Occipital lobe (tissue), 2 donors: ENCODE results near the gene SH3PXD2A. TPM values are rescaled to one million over a fixed set of nuclear protein-coding genes. Genes with fewer than 3 reads are reported as not detected.
"Not testable (repeated sequence)": the region's sequence is repeated elsewhere in the genome, so short reads cannot be mapped to it uniquely, and the experiment has no call there.

ENCODE experiments used
- DNase-seq: peaks from one replicate; lab custom pipeline; 2025; lab: John Stamatoyannopoulos, UW
- total RNA-seq: library from RNA; depleted of rRNA; stranded (reverse); fragments of >200 nt; gene quantifications from one replicate; pipeline ENCODE4 v1.2.3, GENCODE V29; 2014

The SH3PXD2A gene
- total RNA-seq, 1 donor from 2014 or later = 8.7 TPM

DNA sequence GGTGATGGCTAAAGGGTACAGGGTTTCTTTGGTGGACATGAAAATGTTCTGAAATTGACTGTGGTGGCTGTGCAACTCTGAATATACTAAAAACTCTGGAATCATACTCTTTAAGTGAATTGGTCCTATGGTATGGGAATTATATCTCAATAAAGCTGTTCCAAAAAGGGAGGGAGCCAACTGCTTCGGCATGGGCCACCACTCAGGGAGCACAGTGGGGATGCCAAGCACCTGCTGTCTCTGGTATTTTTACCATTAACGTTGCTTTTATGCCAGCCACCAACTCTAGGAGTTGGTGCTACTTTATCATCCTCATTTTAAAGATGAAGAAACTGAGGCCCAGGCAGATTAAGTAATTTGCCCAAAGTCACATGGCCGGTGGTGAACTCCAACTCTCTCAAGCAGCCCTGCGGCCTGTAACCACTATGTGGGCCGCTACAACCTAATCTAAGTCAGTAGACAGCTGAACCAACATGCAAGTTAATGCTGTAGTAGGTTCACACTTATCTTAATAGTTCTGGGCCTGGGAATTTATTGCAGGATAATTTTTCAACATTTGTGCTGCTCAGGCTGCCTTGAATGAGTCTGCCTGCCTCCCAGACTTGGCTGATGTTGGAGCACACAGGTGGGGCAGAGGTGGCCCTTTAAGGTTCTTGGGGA lies 20.8 kb downstream of the SH3PXD2A start:
- no peak for DNase-seq

DNA sequence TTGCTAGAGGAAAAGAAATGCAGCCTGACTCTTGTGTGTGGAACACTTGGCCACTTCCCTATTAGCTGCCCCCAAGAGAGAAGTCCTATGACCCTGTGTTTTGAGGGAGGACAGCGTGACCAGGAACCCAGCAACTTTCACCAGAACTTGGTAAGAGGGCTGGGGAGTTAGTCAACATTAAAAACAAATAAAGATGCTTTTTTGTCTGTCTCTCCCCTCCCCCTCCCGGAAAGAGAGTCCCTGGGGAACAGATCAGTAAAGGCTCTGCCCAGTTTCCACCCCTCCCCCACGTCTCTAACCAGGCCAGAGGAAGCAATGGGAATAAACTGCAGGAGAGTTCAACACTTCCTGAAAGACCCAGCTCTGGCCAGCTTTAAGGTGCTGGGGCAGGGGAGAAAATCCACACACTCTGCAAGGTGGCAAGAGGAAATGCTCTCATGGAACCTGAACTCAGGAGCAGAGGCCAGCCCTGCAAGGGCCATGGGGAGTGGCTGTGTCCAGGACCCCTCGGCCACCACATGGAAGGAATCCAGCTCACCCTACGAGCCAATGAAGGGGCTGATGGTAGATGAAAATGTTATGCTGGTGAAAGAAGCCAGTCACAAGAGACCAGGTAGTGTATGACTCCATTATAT lies 21.5 kb downstream of the SH3PXD2A start:
- DNase-seq = no peak

DNA sequence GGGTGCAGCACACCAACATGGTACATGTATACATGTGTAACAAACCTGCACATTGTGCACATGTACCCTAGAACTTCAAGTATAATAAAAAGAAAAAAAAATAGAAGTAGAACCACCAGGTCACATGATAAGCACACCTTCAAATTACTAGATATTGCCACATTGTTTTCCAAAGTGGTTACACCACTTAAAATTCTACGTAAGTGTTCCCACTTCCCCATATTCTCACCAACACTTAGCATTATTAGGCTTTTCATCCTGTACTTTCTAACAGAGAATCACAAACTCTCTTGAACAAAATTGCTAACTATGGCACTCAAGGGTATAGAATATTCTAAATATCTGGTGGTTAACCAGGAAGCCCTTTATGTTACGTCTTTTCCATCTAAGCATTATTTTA lies 22.6 kb downstream of the SH3PXD2A start:
- no peak for DNase-seq

DNA sequence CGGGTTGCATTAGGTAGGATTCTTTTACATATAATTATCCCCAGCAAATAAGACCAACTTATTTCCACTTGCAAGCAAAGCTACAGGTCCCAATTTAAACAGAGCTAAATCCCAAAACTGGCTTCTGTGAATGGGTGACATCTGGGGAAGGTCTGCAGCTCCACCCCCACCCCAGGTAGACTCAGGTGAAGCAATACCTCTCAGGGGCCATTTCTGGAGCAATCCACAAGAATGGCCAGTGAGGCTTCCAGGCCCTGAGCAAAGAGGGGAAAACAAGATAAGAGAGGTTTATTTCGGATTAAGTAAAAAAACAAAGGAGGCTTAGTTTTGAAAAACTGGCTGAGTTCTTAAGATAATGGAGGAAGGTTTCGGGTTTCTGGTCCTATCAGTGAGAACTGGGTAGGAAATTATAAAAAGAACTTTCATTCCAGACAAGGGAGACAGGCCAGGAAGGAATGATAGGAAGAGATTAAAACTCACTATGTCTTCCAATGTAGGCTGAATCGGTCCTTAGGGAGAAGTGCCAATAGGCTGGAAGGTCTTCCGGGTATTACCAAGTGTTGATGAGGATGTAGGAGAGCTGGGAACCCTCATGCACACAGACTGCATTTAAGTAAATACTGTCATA lies 25.4 kb downstream of the SH3PXD2A start:
- no peak for DNase-seq

DNA sequence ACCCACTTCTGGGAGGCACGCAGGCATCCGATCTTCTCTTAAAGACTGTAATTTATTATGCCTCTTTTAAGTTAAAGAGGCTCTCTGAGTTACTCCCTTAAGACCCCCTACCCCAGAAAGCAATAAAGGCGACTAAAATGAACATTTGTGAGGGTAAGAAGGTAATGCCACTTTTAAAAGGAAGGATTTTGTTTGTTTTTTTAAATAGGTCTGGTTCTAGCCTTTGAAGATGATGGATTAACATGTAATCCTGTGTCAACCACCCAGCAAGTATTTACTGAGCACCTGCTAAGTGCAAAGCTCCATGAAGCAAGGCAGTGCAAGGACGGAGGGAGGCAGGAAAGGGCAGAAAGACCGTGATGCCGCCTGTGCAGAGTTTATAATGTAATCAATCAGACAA lies 26.1 kb downstream of the SH3PXD2A start:
- DNase-seq = no peak

DNA sequence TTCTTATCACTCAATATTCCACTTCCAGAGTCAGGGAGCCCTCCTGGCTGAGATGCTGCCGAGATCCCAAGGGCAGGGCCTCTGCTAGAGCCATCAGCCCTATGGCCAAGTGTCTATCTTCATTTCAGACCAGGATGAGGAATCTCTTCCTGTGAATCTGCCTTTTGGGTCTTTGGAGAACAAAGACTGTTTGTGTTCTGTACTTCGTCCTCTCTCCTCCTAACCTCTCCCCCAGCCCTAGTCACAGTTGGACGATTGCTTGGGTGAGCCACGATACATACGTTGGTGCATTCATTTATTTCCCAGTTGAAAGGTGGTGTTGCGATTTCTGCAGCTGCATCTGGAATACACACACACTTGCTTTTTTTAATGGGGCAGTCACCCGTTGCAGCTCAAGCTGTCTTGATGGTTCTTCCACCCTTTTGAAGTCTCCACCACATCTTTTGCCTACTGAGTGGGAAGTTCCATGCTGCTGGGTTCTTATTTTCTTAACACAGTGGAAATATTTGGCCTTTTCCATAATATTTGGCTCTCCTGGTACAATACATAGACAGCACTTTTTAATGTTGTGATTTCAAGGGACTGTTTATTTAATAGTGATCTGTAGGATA lies 26.7 kb downstream of the SH3PXD2A start:
- no peak for DNase-seq

DNA sequence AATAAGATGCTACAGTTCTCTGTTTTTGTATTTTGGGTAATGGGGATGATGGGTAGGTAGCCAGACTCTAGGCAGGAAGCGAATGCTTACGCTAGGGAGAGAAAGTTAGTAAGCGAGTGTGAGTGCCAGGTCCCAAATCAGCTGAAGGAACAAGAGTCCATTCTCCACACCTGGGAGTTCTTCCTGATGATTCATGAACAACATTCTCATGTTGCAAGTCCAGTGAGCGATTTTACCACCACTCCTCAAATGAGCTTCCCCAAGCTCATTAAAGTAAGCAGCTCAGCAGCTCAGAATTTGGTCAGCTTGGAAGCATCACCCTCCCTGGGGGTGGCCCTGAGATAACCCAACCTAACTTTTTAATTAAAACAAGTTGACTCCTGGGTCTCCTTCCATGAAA lies 27.3 kb downstream of the SH3PXD2A start:
- no peak for DNase-seq

DNA sequence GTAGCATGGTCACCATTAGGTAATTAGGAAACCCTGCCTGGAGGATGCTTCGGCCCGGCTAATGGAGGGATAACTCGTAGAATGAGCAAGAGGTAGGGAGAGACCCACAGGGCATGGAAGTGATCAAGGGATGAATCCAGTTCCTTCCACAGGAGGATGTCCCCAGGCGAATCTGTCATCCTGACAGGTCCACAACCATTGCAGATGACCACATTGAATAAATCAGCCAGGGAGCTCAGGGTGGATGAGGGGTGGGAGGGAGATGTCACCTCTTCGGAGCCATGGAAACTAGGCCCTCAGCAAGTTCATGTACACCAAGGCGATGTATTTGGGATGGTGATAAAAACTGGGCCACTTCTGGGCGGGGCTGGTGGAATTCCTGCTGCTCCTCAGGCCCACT lies 28.5 kb downstream of the SH3PXD2A start:
- DNase-seq = no peak

DNA sequence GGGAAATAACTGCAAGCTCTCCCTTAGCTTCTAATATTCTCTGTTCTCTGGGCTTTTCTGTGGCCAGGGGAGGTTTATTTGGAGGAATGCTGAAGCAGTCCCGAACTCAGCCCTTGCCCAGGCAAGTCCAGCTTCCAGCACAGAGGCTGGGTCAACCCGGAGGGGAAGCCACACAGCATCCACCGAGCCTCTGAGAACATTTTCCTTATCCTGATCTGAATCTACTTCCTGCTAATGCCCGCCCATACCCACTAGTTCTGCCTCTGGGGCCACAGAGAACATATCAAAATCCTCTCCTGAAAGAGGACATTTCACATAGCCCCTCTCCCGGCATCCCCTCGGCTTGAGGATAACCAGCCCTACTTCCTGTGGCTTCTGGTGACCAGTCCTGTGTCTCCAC lies 31.1 kb downstream of the SH3PXD2A start:
- DNase-seq = no peak

DNA sequence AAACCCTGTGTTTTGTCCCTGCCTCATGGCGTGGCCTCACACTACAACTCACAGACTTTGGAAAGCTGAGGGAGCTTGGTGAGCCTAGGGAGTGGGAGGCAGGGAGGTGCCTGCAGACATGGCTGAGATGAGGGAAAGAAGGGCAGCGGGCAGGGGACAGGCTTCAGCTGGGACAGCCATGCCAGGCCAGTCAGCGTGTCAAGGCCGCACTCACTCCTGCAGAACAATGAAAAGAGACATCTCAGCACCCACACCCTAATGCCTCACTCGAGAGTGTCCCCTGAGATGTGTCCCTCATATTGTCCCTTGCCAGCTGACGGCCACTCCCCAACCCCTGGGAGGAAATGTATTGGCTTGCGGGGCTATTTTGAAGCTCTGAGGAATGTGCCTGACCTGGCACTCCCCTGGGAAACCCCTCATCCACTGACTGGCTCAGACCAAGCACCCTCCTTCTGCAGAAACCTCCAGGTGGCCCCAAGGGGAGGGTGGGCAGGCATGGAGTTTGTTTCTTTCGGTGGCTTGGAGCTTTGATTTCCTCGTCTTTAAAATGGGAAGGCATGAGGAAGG lies 31.6 kb downstream of the SH3PXD2A start:
- no peak for DNase-seq

DNA sequence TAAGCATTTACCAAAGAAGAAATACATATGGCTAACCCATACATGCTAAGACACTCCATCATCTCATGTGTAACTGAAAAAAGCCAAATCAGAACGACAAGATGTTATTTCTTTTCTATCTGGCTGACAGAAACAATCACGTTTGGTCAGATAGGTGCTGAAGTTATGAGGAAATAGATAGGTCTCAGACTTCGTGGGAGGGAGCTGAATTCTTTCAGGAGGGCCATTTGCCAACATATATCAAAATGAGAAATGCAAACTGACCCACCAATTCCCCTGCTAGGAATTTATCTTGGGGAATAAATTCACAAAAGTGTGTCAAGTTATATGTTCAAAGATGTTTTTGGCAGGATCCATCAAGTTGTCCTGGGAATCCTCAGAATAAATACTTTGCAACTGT lies 32.6 kb downstream of the SH3PXD2A start:
- DNase-seq = no peak

DNA sequence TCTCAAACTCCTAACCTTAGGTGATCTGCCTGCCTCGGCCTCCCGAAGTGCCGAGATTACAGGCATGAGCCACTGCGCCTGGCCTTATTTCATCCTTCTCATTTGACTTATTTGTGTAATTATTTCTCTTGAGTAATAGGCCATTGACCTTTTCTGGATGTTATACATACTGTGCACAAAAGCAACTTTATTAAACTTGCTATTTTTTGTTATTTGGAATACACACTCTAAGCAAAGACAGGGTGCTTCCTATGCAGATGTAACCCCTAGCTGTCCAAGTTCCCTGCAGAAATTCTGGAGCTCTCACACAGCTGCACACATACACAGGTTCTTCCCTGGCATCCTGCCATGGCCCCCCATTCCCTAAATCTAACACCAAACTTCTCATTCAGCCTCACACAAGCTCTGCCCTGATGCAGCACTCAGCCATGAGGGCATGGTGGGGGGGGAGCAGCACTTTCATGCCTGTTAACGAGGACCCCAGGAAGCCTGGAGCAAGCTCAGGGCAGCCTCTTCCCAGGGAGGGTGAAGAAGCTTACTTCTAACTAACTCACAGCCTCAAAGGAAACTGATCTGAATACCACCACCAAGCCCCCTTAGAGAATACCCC lies 33.2 kb downstream of the SH3PXD2A start:
- no peak for DNase-seq

DNA sequence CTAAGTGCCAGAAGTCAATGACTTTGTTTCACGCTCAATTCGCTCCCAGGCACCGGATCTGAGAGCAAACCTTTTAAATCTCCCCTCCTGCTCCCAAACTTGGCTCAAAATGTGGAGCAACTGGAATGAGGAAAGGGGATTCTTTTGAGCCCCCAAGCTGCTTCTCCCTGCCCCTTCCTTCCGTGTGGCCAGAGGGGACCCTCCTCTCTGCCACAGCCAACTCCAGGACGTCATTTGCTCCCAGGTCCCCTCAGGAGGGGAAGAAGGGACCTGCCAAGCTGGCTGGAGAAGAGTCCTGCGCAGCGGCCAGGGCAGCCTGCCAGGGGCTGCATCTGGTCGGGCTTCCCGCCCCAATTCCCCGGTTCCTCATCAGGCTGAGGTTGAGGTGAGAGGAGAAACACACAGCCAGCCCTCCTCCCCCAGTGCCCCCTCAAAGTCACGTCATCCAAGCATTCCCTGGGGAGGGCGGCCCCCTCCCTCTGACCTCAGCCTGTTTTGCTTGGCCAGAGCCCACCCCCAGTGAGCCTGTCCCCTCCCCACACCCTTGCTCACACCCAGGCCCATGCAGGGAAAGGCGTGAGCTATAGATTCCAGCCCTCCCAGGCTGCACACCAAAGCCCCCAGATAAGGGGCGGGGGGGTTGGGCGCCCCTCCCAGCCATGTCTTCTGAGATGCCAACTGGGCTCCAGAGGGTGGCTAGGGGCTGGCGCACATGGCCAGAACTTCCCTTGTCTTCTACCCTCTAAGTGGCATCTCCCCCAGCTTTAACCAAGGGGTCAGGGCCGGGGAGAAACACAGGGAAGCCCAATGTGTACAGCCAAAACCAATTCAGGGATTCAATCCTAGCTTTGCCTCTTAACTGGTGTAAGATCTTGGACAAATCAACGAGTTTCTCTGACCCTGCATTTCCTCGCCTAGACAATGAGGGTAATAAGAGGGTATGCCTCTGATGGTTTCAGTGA lies 35.0 kb downstream of the SH3PXD2A start:
- DNase-seq = no peak

DNA sequence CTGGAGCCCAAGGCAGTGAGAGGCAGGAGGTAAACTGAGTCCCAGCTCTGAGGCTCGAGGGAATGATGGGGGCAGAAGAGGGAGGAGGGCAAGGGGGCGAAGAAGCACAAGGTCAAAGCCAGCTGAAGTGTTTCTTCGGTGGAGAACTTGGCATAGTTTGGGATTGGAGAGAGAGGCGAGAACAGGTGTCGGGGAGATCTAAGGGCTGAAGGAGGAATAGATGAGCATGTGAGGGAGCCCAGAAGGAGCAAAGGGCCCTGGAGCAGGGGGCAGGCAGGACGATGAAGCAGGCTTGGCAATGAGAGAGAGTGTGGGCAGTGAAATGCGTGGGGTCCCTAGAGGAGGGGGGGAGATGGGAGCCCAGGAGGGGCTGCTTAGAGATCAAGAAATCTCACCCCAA lies 35.9 kb downstream of the SH3PXD2A start:
- no peak for DNase-seq

DNA sequence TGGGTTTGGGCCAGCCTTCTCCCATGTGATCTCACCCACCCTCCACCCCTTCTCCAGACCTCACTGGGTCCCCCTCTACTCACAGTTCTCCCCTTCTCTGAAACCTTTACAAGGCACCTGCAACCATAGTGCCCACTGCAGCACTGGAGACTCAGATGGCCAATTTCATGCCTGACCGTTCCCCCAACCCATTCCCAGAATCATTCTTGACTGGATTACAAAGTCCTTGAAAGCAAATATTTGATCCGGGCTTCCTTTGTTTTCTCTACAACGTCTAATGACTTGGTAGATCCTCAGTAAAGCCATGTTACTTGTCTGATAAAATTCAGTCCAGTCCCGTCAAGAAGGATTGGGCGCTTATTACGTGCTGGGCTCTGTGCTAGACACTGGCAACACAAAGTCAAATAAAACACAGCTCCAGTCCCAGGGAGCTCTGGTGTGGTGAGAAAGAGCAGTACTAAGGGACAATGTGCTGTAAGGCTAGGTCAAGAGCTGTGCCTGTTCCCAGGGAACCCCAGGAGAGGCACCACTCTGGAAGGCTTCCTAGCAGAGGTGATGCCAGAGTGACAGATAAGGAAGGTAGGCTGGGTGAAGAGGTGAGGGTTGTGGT lies 36.5 kb downstream of the SH3PXD2A start:
- DNase-seq = no peak

DNA sequence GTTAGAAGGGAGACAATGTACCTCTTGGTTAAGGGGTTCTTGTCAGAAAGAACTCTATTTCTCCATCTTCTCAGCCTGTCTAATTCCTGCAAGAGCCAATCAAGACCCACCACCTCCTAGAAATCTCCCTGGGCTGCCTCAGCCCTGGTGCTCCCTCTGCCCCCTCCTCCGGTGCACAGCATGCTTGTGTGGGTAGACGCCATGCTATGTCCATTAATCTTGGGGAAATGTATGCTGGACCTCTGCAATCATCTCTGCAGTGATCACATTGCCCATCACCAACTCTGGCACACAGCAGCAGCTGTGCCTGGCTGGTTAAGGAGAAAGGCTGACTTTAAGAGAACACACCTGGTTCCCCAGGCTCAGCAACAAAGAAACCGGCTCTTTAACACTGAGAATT lies 37.3 kb downstream of the SH3PXD2A start:
- DNase-seq = no peak

DNA sequence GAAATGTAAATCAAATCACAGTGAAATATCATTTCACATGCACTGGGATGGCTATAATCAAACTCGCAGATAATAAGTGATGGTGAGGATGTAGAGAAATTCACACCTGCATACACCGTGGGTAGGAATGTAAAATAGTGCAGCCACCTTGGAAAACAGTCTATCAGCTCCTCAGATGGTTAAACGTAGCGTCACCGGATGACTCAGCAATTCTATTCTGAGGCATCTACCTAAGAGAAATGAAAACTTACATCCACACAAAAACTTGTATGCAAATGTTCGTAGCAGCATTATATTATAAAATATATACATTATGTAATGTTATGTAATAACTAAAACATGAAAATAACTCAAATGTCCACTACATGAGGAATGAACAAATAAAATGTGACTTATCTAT lies 38.9 kb downstream of the SH3PXD2A start:
- no peak for DNase-seq

DNA sequence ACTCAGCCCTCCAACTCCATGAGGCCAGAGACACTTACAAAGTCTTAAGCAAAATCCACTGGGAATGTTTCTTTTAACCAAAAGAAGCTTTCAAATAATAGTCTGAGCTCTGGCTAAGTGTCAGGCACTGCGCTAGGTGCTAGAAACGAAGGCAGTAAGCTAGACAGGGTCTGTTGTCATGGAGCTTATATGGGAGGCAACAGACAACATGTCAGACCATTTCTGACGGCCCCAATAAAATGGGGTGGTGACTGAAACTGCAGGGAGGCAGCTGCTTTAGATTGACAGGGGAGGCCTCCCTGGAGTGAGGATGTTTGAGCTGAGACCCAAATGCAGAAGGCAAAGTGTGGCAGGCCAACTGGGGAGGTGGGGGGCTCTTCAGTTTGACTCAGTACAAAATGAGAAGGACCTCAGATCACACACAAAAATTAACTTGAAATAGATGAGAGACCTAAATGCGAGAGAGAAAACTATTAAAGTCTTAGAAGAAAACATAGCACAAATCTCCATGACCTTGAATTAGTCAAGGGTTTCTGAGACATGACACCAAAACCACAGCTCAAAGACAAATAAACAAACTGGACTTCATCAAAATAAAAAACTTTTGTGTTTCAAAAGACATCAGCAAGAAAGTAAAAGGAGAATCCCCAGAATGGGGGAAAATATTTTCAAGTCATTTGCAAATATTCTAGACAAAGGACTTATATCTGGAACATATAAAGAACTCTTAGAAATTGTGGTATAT lies 40.6 kb downstream of the SH3PXD2A start:
- no peak for DNase-seq

DNA sequence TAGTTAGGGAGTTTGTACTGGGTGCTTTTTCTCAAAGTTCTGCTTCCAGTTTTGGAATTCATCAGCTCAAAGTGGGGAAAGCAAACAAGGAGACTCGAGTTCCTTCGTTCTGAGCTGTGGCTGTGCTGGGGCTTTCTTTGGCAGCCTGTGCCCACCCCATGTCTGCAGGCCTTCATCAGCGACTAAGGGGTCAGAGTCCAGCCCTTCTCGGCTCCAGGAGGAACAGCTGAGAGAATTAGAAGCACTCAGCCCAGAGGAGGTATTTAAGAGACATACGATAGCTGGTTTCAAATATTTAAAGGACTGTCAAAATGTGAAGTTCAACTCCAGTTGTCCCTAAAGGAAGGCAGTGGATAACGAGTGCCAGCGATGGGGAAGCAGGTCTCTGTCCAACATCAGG lies 41.3 kb downstream of the SH3PXD2A start:
- DNase-seq = no peak

DNA sequence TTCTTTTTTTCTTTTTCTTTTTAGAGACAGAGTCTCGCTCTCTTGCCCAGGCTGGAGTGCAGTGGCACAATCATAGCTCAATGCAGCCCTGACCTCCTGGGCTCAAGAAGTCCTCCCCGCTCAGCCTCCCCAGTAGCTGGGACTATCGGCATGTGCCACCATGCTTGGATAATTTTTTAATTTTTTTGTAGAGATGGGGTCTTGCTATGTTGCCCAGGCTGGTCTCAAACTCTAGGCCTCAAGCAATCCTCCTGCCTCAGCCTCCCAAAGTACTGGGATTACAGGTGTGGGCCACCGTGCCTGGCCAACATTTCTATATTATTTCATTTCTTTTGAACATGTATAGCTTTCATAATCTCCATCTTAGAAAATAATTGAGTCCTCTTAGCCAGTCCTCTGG lies 42.1 kb downstream of the SH3PXD2A start:
- not testable (repeated sequence) for DNase-seq
